Measurements from ENCODE around the gene IGFL1. TPM values are rescaled to one million over a fixed set of nuclear protein-coding genes. Genes with fewer than 3 reads are reported as not detected.

The IGFL1 gene
- total RNA-seq, 1 experiment from 2014 or later: not detected

DNA sequence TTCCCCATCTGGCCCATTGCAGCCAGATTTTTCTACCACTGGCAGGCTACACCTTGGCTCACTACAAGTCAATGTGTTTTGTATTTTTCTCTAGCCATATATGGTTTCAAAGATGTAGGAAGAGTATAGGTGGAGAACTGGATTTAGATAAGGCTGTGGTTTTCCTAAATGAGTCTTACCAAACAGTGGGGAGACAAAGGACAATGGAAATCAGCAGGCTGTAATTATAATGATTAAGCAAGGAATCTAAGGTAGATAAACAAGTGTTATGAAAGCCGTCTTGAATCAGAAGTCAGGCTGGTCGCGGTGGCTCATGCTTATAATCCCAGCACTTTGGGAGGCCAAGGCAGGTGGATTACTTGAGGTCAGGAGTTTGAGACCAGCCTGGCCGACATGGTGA, 11.2 kb downstream of the IGFL1 start:
- ChIA-PET RAD21 (ENCODE audit: low non-redundant PET in 1 of 2, low total read pairs in 2 of 2, uncharacterized antibody in 2 of 2, unreplicated experiment in 2 of 2) (no interaction called here), POLR2A (no interaction called here), CTCF (no interaction called here)
- H3K79me2 ChIP-seq (ENCODE audit: insufficient read depth, low read length): no peaks in the 10 kb centered on the region
- H4K20me1 ChIP-seq (ENCODE audit: insufficient read depth): no peaks in the 10 kb centered on the region; the same call in 1 of the 2 replicates
- H3K4me1 ChIP-seq (ENCODE audit: control insufficient read depth in 1 of 2, insufficient read depth in 2 of 2, low read length in 2 of 2): no peaks in the 10 kb centered on the region
- no peak overlapping the region for H3K4me2 ChIP-seq (ENCODE audit: low read length)
- H2AFZ ChIP-seq (ENCODE audit: low read depth, low read length, poor library complexity, severe bottlenecking): no peak overlapping the region
- H3K9me3 ChIP-seq (ENCODE audit: control insufficient read depth in 1 of 2, insufficient read depth in 1 of 2, low read depth in 1 of 2, low read length in 2 of 2): no peaks in the 10 kb centered on the region
- intact Hi-C loops (cut with micrococcal nuclease): no loop called here
- DNase-seq (ENCODE audit: low read depth, low spot score) (no peak), ATAC-seq (no peak)
- no peaks in the 10 kb centered on the region for H3K36me3 ChIP-seq (ENCODE audit: control insufficient read depth in 1 of 2, insufficient read depth in 2 of 2, low read length in 2 of 2)
- BruUV-seq (replicated peaks): no TSS peak
- no peak overlapping the region for H3K4me3 ChIP-seq (replicated peaks in 1 of 2; ENCODE audit: low read depth in 1 of 2, low read length in 2 of 2)
- H3K9ac ChIP-seq (ENCODE audit: low read length): no peak overlapping the region
- H3K27ac ChIP-seq (ENCODE audit: low read depth, low read length): no peak overlapping the region
- no peaks in the 10 kb centered on the region for H3K9me2 ChIP-seq (ENCODE audit: insufficient read depth)
- TF ChIP-seq CTCF (IDR thresholded peaks at IDR 0.05 in 2 of 3, conservative IDR thresholded peaks at IDR 0.05 in 1 of 3; ENCODE audit: borderline replicate concordance in 1 of 3, insufficient read depth in 1 of 3, low read depth in 2 of 3, low read length in 2 of 3): no peak
- no peak for TF ChIP-seq ZBTB33 (IDR thresholded peaks at IDR 0.05; ENCODE audit: extremely low read depth, insufficient replicate concordance, low read length)
- TF ChIP-seq EZH2phosphoT487 (IDR thresholded peaks at IDR 0.05; ENCODE audit: borderline replicate concordance): no peak
- TF ChIP-seq POLR2AphosphoS5 (IDR thresholded peaks at IDR 0.05; ENCODE audit: low read depth, low read length): no peak
- TF ChIP-seq, protein P1, sequence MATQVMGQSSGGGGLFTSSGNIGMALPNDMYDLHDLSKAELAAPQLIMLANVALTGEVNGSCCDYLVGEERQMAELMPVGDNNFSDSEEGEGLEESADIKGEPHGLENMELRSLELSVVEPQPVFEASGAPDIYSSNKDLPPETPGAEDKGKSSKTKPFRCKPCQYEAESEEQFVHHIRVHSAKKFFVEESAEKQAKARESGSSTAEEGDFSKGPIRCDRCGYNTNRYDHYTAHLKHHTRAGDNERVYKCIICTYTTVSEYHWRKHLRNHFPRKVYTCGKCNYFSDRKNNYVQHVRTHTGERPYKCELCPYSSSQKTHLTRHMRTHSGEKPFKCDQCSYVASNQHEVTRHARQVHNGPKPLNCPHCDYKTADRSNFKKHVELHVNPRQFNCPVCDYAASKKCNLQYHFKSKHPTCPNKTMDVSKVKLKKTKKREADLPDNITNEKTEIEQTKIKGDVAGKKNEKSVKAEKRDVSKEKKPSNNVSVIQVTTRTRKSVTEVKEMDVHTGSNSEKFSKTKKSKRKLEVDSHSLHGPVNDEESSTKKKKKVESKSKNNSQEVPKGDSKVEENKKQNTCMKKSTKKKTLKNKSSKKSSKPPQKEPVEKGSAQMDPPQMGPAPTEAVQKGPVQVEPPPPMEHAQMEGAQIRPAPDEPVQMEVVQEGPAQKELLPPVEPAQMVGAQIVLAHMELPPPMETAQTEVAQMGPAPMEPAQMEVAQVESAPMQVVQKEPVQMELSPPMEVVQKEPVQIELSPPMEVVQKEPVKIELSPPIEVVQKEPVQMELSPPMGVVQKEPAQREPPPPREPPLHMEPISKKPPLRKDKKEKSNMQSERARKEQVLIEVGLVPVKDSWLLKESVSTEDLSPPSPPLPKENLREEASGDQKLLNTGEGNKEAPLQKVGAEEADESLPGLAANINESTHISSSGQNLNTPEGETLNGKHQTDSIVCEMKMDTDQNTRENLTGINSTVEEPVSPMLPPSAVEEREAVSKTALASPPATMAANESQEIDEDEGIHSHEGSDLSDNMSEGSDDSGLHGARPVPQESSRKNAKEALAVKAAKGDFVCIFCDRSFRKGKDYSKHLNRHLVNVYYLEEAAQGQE (IDR thresholded peaks at IDR 0.05; ENCODE audit: low read depth): no peak
- TF ChIP-seq ATF3 (IDR thresholded peaks at IDR 0.05): no peak
- TF ChIP-seq TCF7L2 (IDR thresholded peaks at IDR 0.05; ENCODE audit: borderline replicate concordance, extremely low read depth, insufficient read depth, insufficient read length): no peak
- no peak for TF ChIP-seq FOSL1 (IDR thresholded peaks at IDR 0.05; ENCODE audit: low read depth)
- no peak for TF ChIP-seq ZFX (IDR thresholded peaks at IDR 0.05)
- no peak for TF ChIP-seq POLR2A (IDR thresholded peaks at IDR 0.05; ENCODE audit: borderline replicate concordance, extremely low read depth, insufficient read depth, insufficient read length)
- TF ChIP-seq ZNF274 (IDR thresholded peaks at IDR 0.05; ENCODE audit: low read depth, low read length): no peak
- TF ChIP-seq, protein P2, sequence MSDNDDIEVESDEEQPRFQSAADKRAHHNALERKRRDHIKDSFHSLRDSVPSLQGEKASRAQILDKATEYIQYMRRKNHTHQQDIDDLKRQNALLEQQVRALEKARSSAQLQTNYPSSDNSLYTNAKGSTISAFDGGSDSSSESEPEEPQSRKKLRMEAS (IDR thresholded peaks at IDR 0.05): no peak
- no peak for TF ChIP-seq SRF (IDR thresholded peaks at IDR 0.05; ENCODE audit: low read depth)
- peaks cover 64% of the 10 kb centered on the region for H3K27me3 ChIP-seq (ENCODE audit: insufficient read depth, low read length)
